PC-9 (cell line): ENCODE data around the gene OR4P4. TPM values are rescaled to one million over a fixed set of nuclear protein-coding genes. Genes with fewer than 3 reads are reported as not detected.

Source experiments
- BruUV-seq: library from RNA; stranded (reverse); fragments of 400-500 nt; replicated peaks from 2 replicates; lab custom pipeline; 2021; lab: Mats Ljungman, UMichigan
- CTCF ChIA-PET: fragments of 300-600 bp; sonication (Branson Sonifier 250); formaldehyde crosslinking; loops from one replicate; lab custom pipeline; 2022; ENCODE audit warnings: antibody characterized with exemption; lab: Charles Lee
- POLR2A ChIA-PET: fragments of 300-600 bp; sonication (Branson Sonifier 250); formaldehyde crosslinking; loops from one replicate; lab custom pipeline; 2022; ENCODE audit warnings: antibody characterized with exemption; ENCODE audit not compliant: unreplicated experiment; lab: Charles Lee
- DNase-seq, 2 experiments: peaks; one replicate each; pipeline versions ENCODE4 v3.0.0 to v3.0.0-alpha.2; 2015 to 2022; ENCODE audit warnings: mixed read lengths in 1 of 2
- H2AFZ ChIP-seq: fragments of 200-600 bp; sonication (generic); 2 replicates; pipeline ENCODE4 v1.8.1; 2017; ENCODE audit warnings: antibody characterized with exemption
- H3F3A ChIP-seq: fragments of 200-600 bp; sonication (generic); 2 replicates; pipeline ENCODE4 v1.8.1; 2017; ENCODE audit warnings: antibody characterized with exemption, mild to moderate bottlenecking, low read depth; ENCODE audit not compliant: insufficient read depth
- H3K27ac ChIP-seq: fragments of 200-600 bp; sonication (generic); 2 replicates; pipeline ENCODE4 v1.6.1; 2016; ENCODE audit warnings: mixed run types
- H3K27me3 ChIP-seq: fragments of 200-600 bp; sonication (generic); 2 replicates; pipeline ENCODE4 v1.6.1; 2016; ENCODE audit warnings: low read depth, mixed run types; ENCODE audit not compliant: insufficient read depth
- H3K36me3 ChIP-seq: fragments of 200-600 bp; sonication (generic); 2 replicates; pipeline ENCODE4 v1.6.1; 2016; ENCODE audit warnings: low read depth, mixed run types
- H3K4me1 ChIP-seq: fragments of 200-600 bp; sonication (generic); replicated peaks from 2 replicates; pipeline ENCODE4 v1.6.1; 2016; ENCODE audit warnings: mixed run types; ENCODE audit not compliant: insufficient read depth
- H3K4me2 ChIP-seq: fragments of 200-600 bp; sonication (generic); 2 replicates; pipeline ENCODE4 v1.6.1; 2017; ENCODE audit warnings: mixed run types
- H3K4me3 ChIP-seq: fragments of 200-600 bp; sonication (generic); 2 replicates; pipeline ENCODE4 v1.6.1; 2016; ENCODE audit warnings: mixed run types
- H3K79me2 ChIP-seq: fragments of 200-600 bp; sonication (generic); 2 replicates; pipeline ENCODE4 v1.6.1; 2017; ENCODE audit warnings: low read depth, mixed run types
- H3K9me2 ChIP-seq: fragments of 200-600 bp; sonication (generic); 2 replicates; pipeline ENCODE4 v1.8.1; 2017; ENCODE audit warnings: mild to moderate bottlenecking; ENCODE audit not compliant: insufficient read depth
- H3K9me3 ChIP-seq: fragments of 200-600 bp; sonication (generic); 2 replicates; pipeline ENCODE4 v1.8.1; 2016; ENCODE audit warnings: low read depth; ENCODE audit not compliant: insufficient read depth
- H4K20me1 ChIP-seq: fragments of 200-600 bp; sonication (generic); 2 replicates; pipeline ENCODE4 v1.8.1; 2017; ENCODE audit not compliant: insufficient read depth
- EZH2 ChIP-seq: fragments of 200-600 bp; sonication (generic); IDR thresholded peaks from 2 replicates; pipeline ENCODE4 v1.8.0; 2017; ENCODE audit warnings: antibody characterized with exemption, low read depth
- intact Hi-C: fragments of 100-400 bp; cut with micrococcal nuclease; formaldehyde crosslinking; loops from one replicate; pipeline ENCODE4 v1.10.0; 2022; ENCODE audit not compliant: unreplicated experiment
- total RNA-seq: library from RNA; stranded (reverse); gene quantifications from 2 replicates; pipeline ENCODE4 v1.2.3, GENCODE V29; 2021
- TF ChIP-seq, protein P1 (sequence below): fragments of 200-600 bp; sonication (generic); conservative IDR thresholded peaks from 2 replicates; pipeline ENCODE4 v1.6.1; 2017; ENCODE audit warnings: mixed run types, antibody characterized with exemption, mild to moderate bottlenecking, moderate library complexity

The OR4P4 gene
- total RNA-seq, 1 experiment from 2014 or later = not detected

DNA sequence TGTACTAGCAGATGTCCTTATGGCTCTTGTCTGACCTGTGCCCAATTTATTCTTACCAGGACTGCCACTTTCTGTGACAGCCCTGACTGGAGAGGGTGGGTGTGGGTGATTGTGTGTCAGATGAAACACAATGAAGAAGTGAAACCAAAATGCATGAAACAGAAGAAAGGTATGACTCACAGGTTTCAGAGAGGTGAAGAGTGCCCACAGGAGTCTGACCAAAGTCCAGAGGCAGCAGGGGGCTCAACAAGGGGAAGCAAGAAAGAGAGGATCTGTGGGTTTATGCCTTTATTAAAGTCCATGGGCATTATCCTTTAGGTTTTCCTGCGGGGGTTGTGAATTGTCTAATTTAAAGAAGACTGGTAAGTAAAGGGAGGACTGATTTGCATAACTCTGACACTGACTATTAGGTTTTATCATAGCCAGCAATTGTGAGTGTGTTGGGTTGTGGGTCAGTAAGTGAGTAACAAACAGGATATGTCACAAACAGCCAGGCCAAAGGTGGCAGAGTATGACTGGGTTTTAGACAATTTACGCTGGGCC lies 23.2 kb downstream of the OR4P4 start:
- ChIA-PET CTCF (no interaction called here), POLR2A (no interaction called here)
- H3K36me3 ChIP-seq = no peaks in the 10 kb centered on the region
- DNase-seq = no peak
- no peaks in the 10 kb centered on the region for H3K4me1 ChIP-seq
- no TSS peak for BruUV-seq
- H3K79me2 ChIP-seq = no peaks in the 10 kb centered on the region
- no peaks in the 10 kb centered on the region for H4K20me1 ChIP-seq
- H3K4me3 ChIP-seq = no peak overlapping the region
- H3K27ac ChIP-seq = peak overlapping the region; percentile 34; the same call in 1 of the 2 replicates
- no peaks in the 10 kb centered on the region for H3F3A ChIP-seq
- H3K4me2 ChIP-seq = peak overlapping the region; percentile 12
- intact Hi-C loops = no loop called here
- no peak overlapping the region for H2AFZ ChIP-seq
- TF ChIP-seq, protein P1, sequence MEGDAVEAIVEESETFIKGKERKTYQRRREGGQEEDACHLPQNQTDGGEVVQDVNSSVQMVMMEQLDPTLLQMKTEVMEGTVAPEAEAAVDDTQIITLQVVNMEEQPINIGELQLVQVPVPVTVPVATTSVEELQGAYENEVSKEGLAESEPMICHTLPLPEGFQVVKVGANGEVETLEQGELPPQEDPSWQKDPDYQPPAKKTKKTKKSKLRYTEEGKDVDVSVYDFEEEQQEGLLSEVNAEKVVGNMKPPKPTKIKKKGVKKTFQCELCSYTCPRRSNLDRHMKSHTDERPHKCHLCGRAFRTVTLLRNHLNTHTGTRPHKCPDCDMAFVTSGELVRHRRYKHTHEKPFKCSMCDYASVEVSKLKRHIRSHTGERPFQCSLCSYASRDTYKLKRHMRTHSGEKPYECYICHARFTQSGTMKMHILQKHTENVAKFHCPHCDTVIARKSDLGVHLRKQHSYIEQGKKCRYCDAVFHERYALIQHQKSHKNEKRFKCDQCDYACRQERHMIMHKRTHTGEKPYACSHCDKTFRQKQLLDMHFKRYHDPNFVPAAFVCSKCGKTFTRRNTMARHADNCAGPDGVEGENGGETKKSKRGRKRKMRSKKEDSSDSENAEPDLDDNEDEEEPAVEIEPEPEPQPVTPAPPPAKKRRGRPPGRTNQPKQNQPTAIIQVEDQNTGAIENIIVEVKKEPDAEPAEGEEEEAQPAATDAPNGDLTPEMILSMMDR = no peak
- TF ChIP-seq EZH2 = no peak
- no peaks in the 10 kb centered on the region for H3K9me2 ChIP-seq
- no peaks in the 10 kb centered on the region for H3K9me3 ChIP-seq
- no peaks in the 10 kb centered on the region for H3K27me3 ChIP-seq

DNA sequence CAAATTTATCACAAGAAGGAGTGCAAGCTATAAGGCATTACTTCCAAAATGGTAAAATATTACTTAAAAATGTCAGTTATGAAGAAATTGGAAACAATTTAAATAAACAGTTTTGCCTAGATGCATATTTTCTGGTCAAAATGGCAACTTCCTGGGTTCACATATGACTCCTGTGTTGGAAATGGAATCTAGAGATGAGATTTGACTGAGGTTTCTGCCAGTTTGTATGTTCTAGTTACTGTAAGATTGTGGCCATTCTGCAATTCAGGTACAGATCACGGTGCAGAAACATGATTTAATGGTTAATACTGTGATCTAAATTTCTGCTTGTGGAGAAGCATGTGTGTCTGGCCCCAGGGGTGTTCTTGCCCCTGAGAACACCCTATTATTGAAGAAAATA lies 23.7 kb downstream of the OR4P4 start:
- ChIA-PET CTCF (no interaction called here), POLR2A (no interaction called here)
- H3K36me3 ChIP-seq = no peaks in the 10 kb centered on the region
- H3K79me2 ChIP-seq = no peaks in the 10 kb centered on the region
- TF ChIP-seq EZH2 = no peak
- TF ChIP-seq, protein P1 = no peak
- H3K9me2 ChIP-seq = no peaks in the 10 kb centered on the region
- BruUV-seq = no TSS peak
- no peak overlapping the region for H3K4me2 ChIP-seq
- no peak for DNase-seq
- no peak overlapping the region for H3K4me3 ChIP-seq
- H3K27ac ChIP-seq = peak overlapping the region; percentile 34; the same call in 1 of the 2 replicates
- H2AFZ ChIP-seq = no peak overlapping the region
- no peaks in the 10 kb centered on the region for H3K4me1 ChIP-seq
- H4K20me1 ChIP-seq = no peaks in the 10 kb centered on the region
- intact Hi-C loops = no loop called here
- H3F3A ChIP-seq = no peaks in the 10 kb centered on the region
- H3K9me3 ChIP-seq = no peaks in the 10 kb centered on the region
- no peaks in the 10 kb centered on the region for H3K27me3 ChIP-seq

DNA sequence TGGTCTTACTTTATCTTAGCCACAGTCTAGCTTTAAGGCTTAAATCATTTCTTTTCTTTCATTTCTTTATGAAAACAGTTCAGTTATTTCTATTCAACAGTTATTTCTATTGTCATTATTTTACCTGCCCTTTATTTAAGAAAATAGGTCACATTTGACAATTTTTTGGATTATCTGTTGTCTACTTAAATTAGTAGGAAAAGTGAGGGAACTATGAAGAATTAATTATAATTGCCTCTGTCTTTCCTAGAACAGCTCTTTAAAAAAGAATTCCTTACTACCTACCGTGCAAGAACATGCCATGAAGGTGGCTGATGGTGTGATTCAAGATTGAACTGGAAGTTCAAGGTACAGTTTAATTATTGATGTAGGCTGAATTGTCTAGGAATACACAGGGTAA lies 27.0 kb downstream of the OR4P4 start, which contains the start of gene OR4C6:
TSS of gene OR4C6 (plus strand) at position 301 of the 400 bp plus-strand sequence. CDS start 2,966 bp downstream, outside the sequence.
- ChIA-PET CTCF (no interaction called here), POLR2A (no interaction called here)
- Histone ChIP-seq H3K27ac (no peak within 1 kb of the TSS), H3K9me2 (no peaks in the 10 kb centered on the region), H3K27me3 (no peaks in the 10 kb centered on the region), H3K4me3 (no peak within 1 kb of the TSS), H3F3A (no peaks in the 10 kb centered on the region), H3K9me3 (no peaks in the 10 kb centered on the region), H3K79me2 (no peaks in the 10 kb centered on the region), H4K20me1 (no peaks in the 10 kb centered on the region), H2AFZ (no peak within 1 kb of the TSS), H3K36me3 (no peaks in the 10 kb centered on the region), H3K4me1 (no peaks in the 10 kb centered on the region), H3K4me2 (no peak within 1 kb of the TSS)
- no peak for DNase-seq
- BruUV-seq = no TSS peak
- intact Hi-C loops = no loop called here
- TF ChIP-seq, protein P1 = no peak
- TF ChIP-seq EZH2 = no peak
